Esophagus muscularis mucosa (tissue), 4 donors: ENCODE results near the gene LPO. TPM values are rescaled to one million over a fixed set of nuclear protein-coding genes. Genes with fewer than 3 reads are reported as not detected.

Experiments
- DNase-seq: peaks from one replicate; pipeline ENCODE4 v3.0.0-alpha.2; 2017; ENCODE audit errors: extremely low spot score
- H3K27ac ChIP-seq, 4 donors: fragments of 200-600 bp; sonication (generic); replicated peaks in 1 of 4; 1 replicate in 3 of 4; 2 replicates in 1 of 4; pipeline ENCODE4 v1.5.1; 2016 to 2019; ENCODE audit warnings: mild to moderate bottlenecking in 1 of 4
- H3K27me3 ChIP-seq, 4 donors: fragments of 200-600 bp; sonication (generic); one replicate each; pipeline versions ENCODE4 v1.5.1 to v1.6.0; 2016 to 2019
- H3K36me3 ChIP-seq, 4 donors: fragments of 200-600 bp; sonication (generic); one replicate each; pipeline ENCODE4 v1.5.1; 2016 to 2019
- H3K4me1 ChIP-seq, 4 donors: fragments of 200-600 bp; sonication (generic); one replicate each; pipeline ENCODE4 v1.5.1; 2016 to 2019
- H3K4me3 ChIP-seq, 4 donors: fragments of 200-600 bp; sonication (generic); 1 replicate in 2 of 4; 2 replicates in 2 of 4; pipeline ENCODE4 v1.5.1; 2016 to 2019; ENCODE audit warnings: mild to moderate bottlenecking in 4 of 4, moderate library complexity in 1 of 4
- H3K9me3 ChIP-seq, 4 donors: fragments of 200-600 bp; sonication (generic); 1 replicate in 3 of 4; 2 replicates in 1 of 4; pipeline ENCODE4 v1.5.1; 2016 to 2019
- CTCF ChIP-seq, 3 experiments: fragments of 200-600 bp in 2 of 3; fragments of 450-650 bp in 1 of 3; sonication (generic) in 2 of 3; IDR thresholded peaks; one replicate each; pipeline ENCODE4 v1.5.1; 2017 to 2019; ENCODE audit warnings: antibody characterized with exemption in 3 of 3, mild to moderate bottlenecking in 2 of 3, moderate library complexity in 1 of 3
- EP300 ChIP-seq: sonication (generic); formaldehyde crosslinking; IDR thresholded peaks from one replicate; pipeline ENCODE4 v1.6.1; 2017; ENCODE audit warnings: antibody characterized with exemption
- POLR2A ChIP-seq: fragments of 450-650 bp; IDR thresholded peaks from one replicate; pipeline ENCODE4 v1.6.1; 2017; ENCODE audit warnings: antibody characterized with exemption, moderate library complexity, mild to moderate bottlenecking, low read depth
- POLR2AphosphoS5 ChIP-seq, 2 donors: sonication (generic); formaldehyde crosslinking; IDR thresholded peaks; one replicate each; pipeline ENCODE4 v1.6.1; 2017; ENCODE audit warnings: antibody characterized with exemption in 2 of 2
- WGBS: methylation state at CpG from one replicate; pipeline ENCODE4 v1.1.5; 2018; 5-methylcytosine and 5-hydroxymethylcytosine counted together
- intact Hi-C: fragments of 100-400 bp; cut with DNase I; formaldehyde crosslinking; loops from one replicate; pipeline ENCODE4 v1.15.1; 2023
- total RNA-seq, 4 donors: library from RNA; depleted of rRNA; stranded (reverse); fragments of >200 nt; gene quantifications; one replicate each; pipeline versions ENCODE4 v1.1.0 to v1.2.1, GENCODE V29; 2016

LPO gene
- total RNA-seq, 4 donors from 2014 or later = not detected

GRCh38 chr17:58263773-58264172 is 25.4 kb downstream of the LPO start:
- Histone ChIP-seq H3K9me3 (no peaks in the 10 kb centered on the region), H3K27ac (no peak overlapping the region), H3K36me3 (no peaks in the 10 kb centered on the region), H3K4me3 (no peak overlapping the region), H3K4me1 (no peaks in the 10 kb centered on the region), H3K27me3 (peaks cover 0 to 51% (median 2%) of the 10 kb centered on the region in 4 donors)
- WGBS = 78% methylated on average over 1 of the region's 1 CpG
- intact Hi-C loops = no loop called here
- DNase-seq = peak; percentile 55
- TF ChIP-seq CTCF (IDR thresholded peaks at IDR 0.05) (no peak), EP300 (no peak), POLR2A (no peak), POLR2AphosphoS5 (IDR thresholded peaks at IDR 0.05) (no peak)

DNA sequence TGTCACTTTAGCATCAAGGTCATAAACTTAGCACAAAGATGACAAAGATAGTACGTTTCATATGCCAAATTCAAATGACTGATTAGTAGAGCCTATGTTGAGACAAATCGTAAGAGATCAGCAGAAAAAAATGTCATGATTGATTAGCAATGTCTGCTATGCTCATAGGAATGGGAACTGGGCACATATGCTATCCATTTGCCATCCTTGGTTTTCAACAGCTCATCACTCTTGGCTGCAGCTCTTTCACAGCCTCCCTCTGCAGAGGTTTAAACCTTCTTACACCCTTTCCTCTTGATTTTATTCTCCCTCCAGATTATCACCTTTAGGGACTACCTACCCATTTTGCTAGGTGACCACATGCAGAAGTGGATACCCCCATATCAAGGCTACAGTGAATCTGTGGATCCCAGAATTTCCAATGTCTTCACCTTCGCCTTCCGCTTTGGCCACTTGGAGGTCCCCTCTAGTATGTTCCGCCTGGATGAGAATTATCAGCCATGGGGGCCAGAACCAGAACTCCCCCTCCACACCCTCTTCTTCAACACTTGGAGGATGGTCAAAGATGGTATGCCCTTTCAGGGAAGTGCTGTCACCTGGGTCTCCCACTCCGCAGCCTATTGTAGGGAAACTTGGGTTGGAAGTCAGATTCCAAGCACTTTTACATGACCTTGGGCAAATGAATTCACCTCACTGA is 26.2 kb downstream of the LPO start:
- Histone ChIP-seq H3K4me3 (no peak overlapping the region), H3K27me3 (peaks cover 0 to 51% (median 2%) of the 10 kb centered on the region in 4 donors)
- DNase-seq = peak; percentile 75

GRCh38 chr17:58265271-58265670 is 26.9 kb downstream of the LPO start:
- TF ChIP-seq POLR2A (no peak), EP300 (no peak), POLR2AphosphoS5 (IDR thresholded peaks at IDR 0.05) (no peak)
- 76% methylated on average over 4 of the region's 4 CpGs for WGBS
- Histone ChIP-seq H3K9me3 (no peaks in the 10 kb centered on the region), H3K27ac (no peak overlapping the region), H3K4me1 (no peaks in the 10 kb centered on the region), H3K4me3 (no peak overlapping the region), H3K27me3 (peaks cover 0 to 51% (median 2%) of the 10 kb centered on the region in 4 donors), H3K36me3 (no peaks in the 10 kb centered on the region)
- intact Hi-C loops = no loop called here
- DNase-seq = no peak

More for the DNA sequence above, 26.2 kb downstream of the LPO start:
- WGBS = 72% methylated on average over 6 of the region's 6 CpGs
- Histone ChIP-seq H3K36me3 (no peaks in the 10 kb centered on the region), H3K4me1 (no peaks in the 10 kb centered on the region), H3K27ac (no peak overlapping the region), H3K9me3 (no peaks in the 10 kb centered on the region)
- TF ChIP-seq EP300 (no peak), POLR2A (no peak), CTCF (IDR thresholded peaks at IDR 0.05) (no peak), POLR2AphosphoS5 (IDR thresholded peaks at IDR 0.05) (no peak)
- intact Hi-C loops = no loop called here

DNA sequence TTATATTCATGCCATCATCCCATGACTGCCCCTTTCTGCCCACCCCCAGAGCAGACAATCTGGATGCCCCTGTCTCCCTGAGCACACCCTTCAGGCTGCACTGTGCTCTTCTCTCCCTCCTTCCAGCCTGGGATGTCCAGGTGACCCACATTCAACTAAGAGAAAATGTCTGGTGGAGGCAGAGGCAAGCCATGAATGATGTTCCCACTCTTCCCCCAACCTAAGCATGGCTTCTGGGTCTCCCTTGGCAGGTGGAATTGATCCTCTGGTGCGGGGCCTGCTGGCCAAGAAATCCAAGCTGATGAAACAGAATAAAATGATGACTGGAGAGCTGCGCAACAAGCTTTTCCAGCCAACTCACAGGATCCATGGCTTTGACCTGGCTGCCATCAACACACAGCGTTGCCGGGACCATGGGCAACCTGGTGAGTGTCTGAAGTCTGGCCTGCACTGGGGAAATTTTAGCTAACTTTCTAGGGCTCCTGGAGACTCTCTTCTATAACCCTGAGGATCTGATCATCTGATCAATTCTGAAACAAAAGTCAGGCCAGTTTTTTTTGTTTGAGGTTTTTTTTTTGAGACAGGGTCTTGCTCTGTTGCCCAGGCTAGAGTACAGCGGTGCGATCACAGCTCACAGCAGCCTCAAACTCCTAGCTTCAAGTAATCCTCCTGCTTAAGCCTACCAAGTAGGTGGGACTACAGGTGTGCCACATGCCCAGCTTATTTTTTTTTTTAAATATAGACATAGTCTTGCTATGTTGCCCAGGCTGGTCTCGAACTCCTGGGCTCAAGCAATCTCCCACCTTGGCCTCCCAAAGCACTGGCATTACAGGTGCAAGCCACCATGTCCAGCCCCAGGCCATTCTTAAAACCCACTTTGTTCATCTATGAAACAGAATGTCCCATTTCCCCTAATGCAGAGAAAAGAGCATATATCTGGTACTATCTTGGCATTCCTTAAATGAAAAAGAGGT is 27.8 kb downstream of the LPO start:
- H3K9me3 ChIP-seq = no peaks in the 10 kb centered on the region
- TF ChIP-seq CTCF (IDR thresholded peaks at IDR 0.05) = no peak
- TF ChIP-seq POLR2A = no peak
- no peak for TF ChIP-seq EP300
- TF ChIP-seq POLR2AphosphoS5 (IDR thresholded peaks at IDR 0.05) = no peak
- H3K4me1 ChIP-seq = no peaks in the 10 kb centered on the region
- intact Hi-C loops = no loop called here
- DNase-seq = no peak
- WGBS = 90% methylated on average over 7 of the region's 7 CpGs
- no peaks in the 10 kb centered on the region for H3K36me3 ChIP-seq
- no peak overlapping the region for H3K27ac ChIP-seq
- H3K4me3 ChIP-seq = no peak overlapping the region
- peaks cover 0 to 51% (median 2%) of the 10 kb centered on the region in 4 donors for H3K27me3 ChIP-seq
